ENCODE results near the gene SEMA4B. TPM values are rescaled to one million over a fixed set of nuclear protein-coding genes. Genes with fewer than 3 reads are reported as not detected.

The SEMA4B gene
- total and polyA plus RNA-seq, 9 of the 15 experiments (the other 6 are each of a cell fraction or from before 2014, with no cell fraction given), result 1.3 to 33.6 (median 11.0) TPM

DNA sequence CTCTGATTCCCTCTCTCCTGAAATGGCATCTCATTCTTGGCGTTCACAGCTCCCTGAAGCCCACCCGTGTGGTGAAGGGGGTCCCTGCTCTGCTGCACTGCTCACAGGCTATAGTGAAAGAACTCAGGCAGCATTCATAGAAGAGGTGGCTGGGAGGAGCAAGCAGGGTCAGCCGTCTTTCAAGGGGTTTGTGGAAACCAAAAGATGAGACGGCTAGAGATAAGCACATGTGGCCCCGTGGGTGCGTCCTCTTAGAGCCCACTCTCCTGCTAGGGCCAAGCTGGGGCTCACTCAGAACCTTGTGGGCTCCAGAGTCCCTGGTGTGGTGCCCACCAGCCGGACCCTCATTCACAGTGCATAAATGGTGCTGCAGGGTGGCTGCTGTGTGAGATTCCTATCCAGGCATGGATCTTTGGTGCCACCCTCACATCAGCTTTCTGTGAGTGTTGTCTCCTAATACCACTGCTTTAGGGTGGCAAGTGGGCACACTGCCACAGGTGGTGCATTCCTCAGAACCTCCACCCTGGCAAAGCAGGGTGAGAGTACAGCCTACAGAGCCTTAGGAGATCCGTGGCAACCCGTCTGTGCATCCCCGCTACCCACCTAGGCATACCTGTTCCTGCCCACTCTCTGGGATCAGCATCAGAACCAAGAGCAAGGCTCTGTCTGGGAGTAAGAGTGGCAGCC, 11.2 kb upstream of the SEMA4B start:
- peak overlapping the region; percentile 49 to 80; a peak in 3 of 4 replicates for H3K9ac ChIP-seq (ENCODE audit: insufficient read depth in 1 of 2, low read depth in 2 of 2, low read length in 2 of 2)
- TF ChIP-seq CXXC5 (CRISPR knock-in tag; IDR thresholded peaks at IDR 0.05) (peak; percentile 39; the same call in 1 of the 2 replicates), NR2C2 (CRISPR knock-in tag; IDR thresholded peaks at IDR 0.05) (no peak), NR2C2 (tag; IDR thresholded peaks at IDR 0.05) (0 out of 2 replicates have a peak, but pooled peaks have one; percentile 12), MYNN (IDR thresholded peaks at IDR 0.05) (peak; percentile 1; the same call in 1 of the 2 replicates), MYNN (CRISPR knock-in tag; IDR thresholded peaks at IDR 0.05) (no peak), MTA2 (IDR thresholded peaks at IDR 0.05; ENCODE audit: low read depth) (peak; percentile 6; the same call in 1 of the 2 replicates), STAT5A (IDR thresholded peaks at IDR 0.05; ENCODE audit: borderline replicate concordance, low read length) (0 out of 2 replicates have a peak, but pooled peaks have one; percentile 11), CTBP1 (IDR thresholded peaks at IDR 0.05; ENCODE audit: borderline replicate concordance) (0 out of 2 replicates have a peak, but pooled peaks have one; percentile 23), FOSL1 (tag; conservative IDR thresholded peaks at IDR 0.05) (no peak), SRSF1 (IDR thresholded peaks at IDR 0.05; ENCODE audit: low read depth, low read length) (no peak), MYC (IDR thresholded peaks at IDR 0.05; ENCODE audit: low read depth, low read length) (peak; percentile 22; the same call in 1 of the 2 replicates), MYC (CRISPR knock-in tag; IDR thresholded peaks at IDR 0.05; ENCODE audit: borderline replicate concordance, low read depth) (no peak), BACH1 (tag; IDR thresholded peaks at IDR 0.05) (no peak), HDGF (IDR thresholded peaks at IDR 0.05) (no peak), HIVEP1 (CRISPR knock-in tag; IDR thresholded peaks at IDR 0.05) (no peak)
- TF ChIP-seq, protein P1, sequence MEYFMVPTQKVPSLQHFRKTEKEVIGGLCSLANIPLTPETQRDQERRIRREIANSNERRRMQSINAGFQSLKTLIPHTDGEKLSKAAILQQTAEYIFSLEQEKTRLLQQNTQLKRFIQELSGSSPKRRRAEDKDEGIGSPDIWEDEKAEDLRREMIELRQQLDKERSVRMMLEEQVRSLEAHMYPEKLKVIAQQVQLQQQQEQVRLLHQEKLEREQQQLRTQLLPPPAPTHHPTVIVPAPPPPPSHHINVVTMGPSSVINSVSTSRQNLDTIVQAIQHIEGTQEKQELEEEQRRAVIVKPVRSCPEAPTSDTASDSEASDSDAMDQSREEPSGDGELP (CRISPR knock-in tag; IDR thresholded peaks at IDR 0.05; ENCODE audit: borderline replicate concordance), result 0 out of 2 replicates have a peak, but pooled peaks have one; percentile 26
- TF ChIP-seq, protein P2, sequence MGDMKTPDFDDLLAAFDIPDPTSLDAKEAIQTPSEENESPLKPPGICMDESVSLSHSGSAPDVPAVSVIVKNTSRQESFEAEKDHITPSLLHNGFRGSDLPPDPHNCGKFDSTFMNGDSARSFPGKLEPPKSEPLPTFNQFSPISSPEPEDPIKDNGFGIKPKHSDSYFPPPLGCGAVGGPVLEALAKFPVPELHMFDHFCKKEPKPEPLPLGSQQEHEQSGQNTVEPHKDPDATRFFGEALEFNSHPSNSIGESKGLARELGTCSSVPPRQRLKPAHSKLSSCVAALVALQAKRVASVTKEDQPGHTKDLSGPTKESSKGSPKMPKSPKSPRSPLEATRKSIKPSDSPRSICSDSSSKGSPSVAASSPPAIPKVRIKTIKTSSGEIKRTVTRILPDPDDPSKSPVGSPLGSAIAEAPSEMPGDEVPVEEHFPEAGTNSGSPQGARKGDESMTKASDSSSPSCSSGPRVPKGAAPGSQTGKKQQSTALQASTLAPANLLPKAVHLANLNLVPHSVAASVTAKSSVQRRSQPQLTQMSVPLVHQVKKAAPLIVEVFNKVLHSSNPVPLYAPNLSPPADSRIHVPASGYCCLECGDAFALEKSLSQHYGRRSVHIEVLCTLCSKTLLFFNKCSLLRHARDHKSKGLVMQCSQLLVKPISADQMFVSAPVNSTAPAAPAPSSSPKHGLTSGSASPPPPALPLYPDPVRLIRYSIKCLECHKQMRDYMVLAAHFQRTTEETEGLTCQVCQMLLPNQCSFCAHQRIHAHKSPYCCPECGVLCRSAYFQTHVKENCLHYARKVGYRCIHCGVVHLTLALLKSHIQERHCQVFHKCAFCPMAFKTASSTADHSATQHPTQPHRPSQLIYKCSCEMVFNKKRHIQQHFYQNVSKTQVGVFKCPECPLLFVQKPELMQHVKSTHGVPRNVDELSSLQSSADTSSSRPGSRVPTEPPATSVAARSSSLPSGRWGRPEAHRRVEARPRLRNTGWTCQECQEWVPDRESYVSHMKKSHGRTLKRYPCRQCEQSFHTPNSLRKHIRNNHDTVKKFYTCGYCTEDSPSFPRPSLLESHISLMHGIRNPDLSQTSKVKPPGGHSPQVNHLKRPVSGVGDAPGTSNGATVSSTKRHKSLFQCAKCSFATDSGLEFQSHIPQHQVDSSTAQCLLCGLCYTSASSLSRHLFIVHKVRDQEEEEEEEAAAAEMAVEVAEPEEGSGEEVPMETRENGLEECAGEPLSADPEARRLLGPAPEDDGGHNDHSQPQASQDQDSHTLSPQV (IDR thresholded peaks at IDR 0.05), result no peak; the same call in 1 of the 2 replicates
- TF ChIP-seq, protein P3, sequence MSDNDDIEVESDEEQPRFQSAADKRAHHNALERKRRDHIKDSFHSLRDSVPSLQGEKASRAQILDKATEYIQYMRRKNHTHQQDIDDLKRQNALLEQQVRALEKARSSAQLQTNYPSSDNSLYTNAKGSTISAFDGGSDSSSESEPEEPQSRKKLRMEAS (CRISPR knock-in tag; IDR thresholded peaks at IDR 0.05), result 0 out of 2 replicates have a peak, but pooled peaks have one; percentile 5

More for the DNA sequence above, 11.2 kb upstream of the SEMA4B start:
- ChIA-PET POLR2A (interaction anchor here (0.7 to 3.7 kb wide), 3 partner anchors 11 to 548 kb away, joined by 3 to 24 read pairs (median 4); partner anchors contain the start of genes SEMA4B and TTLL13), CTCF (ENCODE audit: low intra/inter-chr PET ratio) (no interaction called here)
- Histone ChIP-seq H2AFZ (ENCODE audit: low read depth, low read length) (no peak overlapping the region), H3K27ac (ENCODE audit: extremely low read depth, low read depth, low read length) (peak overlapping the region; percentile 45; the same call in 2 of the 3 replicates), H3K36me3 (ENCODE audit: control insufficient read depth, insufficient read depth, low read length) (peaks cover 31% of the 10 kb centered on the region; the same call in 2 of the 3 replicates), H3K4me2 (ENCODE audit: insufficient read depth, low read length) (peak overlapping the region; percentile 60), H4K20me1 (replicated peaks; ENCODE audit: control insufficient read depth, insufficient read depth, low read length) (0 out of 2 replicates have a peak, but pooled peaks cover 4% of the 10 kb centered on the region), H3K79me2 (ENCODE audit: control insufficient read depth, insufficient read depth, low read length) (peaks cover 80% of the 10 kb centered on the region), H3K9me1 (ENCODE audit: control insufficient read depth, insufficient read depth, low read length) (no peaks in the 10 kb centered on the region), H3K9me3 (replicated peaks; ENCODE audit: control insufficient read depth, insufficient read depth, low read depth, low read length) (no peaks in the 10 kb centered on the region), H3K27me3 (ENCODE audit: control insufficient read depth in 2 of 2, insufficient read depth in 2 of 2, low read length in 2 of 2) (no peaks in the 10 kb centered on the region), H3K4me3 (0 out of 2 replicates have a peak overlapping the region, but pooled peaks have one; percentile 7), H3K4me1 (replicated peaks in 1 of 2; ENCODE audit: control insufficient read depth in 2 of 2, insufficient read depth in 2 of 2, low read length in 2 of 2) (peaks cover 48% of the 10 kb centered on the region in 2 experiments)
- intact Hi-C loops (cut with micrococcal nuclease), result no loop called here
- FAIRE-seq, result peak; percentile 54
- WGBS (ENCODE audit: insufficient coverage, low coverage, missing lambda C conversion rate), result 25% methylated on average over 10 of the region's 10 CpGs
- no TSS peak for BruUV-seq (replicated peaks)
- peak; percentile 34 to 79 (median 46) for DNase-seq (ENCODE audit: extremely low read depth in 1 of 4, low spot score in 3 of 4)
- in situ Hi-C loops (cut with MboI), result no loop called here
- ATAC-seq, result peak; percentile 29
